T-helper 2 cell treated with Interferon-gamma antibody and Interleukin-4, amounts not matched to agents 5 μg/mL and 100 μg/mL, for 36 hours (primary cell): Measurements from ENCODE around the gene IGSF11.
A peak's percentile ranks its signal among the peaks of the same experiment; 100 is the strongest.
"Not testable (repeated sequence)": the region's sequence is repeated elsewhere in the genome, so short reads cannot be mapped to it uniquely, and the experiment has no call there.

ENCODE experiments used
- DNase-seq: peaks from one replicate; pipeline ENCODE4 v3.0.0; 2021; ENCODE audit warnings: low spot score
- H3K27ac Mint-ChIP-seq: one replicate; pipeline ENCODE4 v1.8.0; 2021; ENCODE audit warnings: mild to moderate bottlenecking, mixed read lengths
- H3K27me3 Mint-ChIP-seq: one replicate; pipeline ENCODE4 v1.8.0; 2021; ENCODE audit warnings: low read depth, mixed read lengths
- H3K36me3 Mint-ChIP-seq: one replicate; pipeline ENCODE4 v1.8.0; 2021; ENCODE audit warnings: low read depth, mixed read lengths
- H3K4me1 Mint-ChIP-seq: one replicate; pipeline ENCODE4 v1.8.0; 2021; ENCODE audit warnings: low read depth, mixed read lengths
- H3K4me3 Mint-ChIP-seq: one replicate; pipeline ENCODE4 v1.8.0; 2022; ENCODE audit warnings: mild to moderate bottlenecking, moderate library complexity, mixed read lengths
- H3K9me3 Mint-ChIP-seq: one replicate; pipeline ENCODE4 v1.8.0; 2021; ENCODE audit warnings: mixed read lengths

IGSF11 gene

GRCh38 chr3:118978393-118978758, 56.3 kb downstream of the IGSF11 start:
- no peak overlapping the region for H3K27ac Mint-ChIP-seq

GRCh38 chr3:118977671-118978392, 56.8 kb downstream of the IGSF11 start:
- H3K9me3 Mint-ChIP-seq = no peaks in the 10 kb centered on the region
- no peak overlapping the region for H3K27ac Mint-ChIP-seq
- H3K27me3 Mint-ChIP-seq = peaks cover 14% of the 10 kb centered on the region
- no peaks in the 10 kb centered on the region for H3K36me3 Mint-ChIP-seq
- no peak for DNase-seq
- no peak overlapping the region for H3K4me3 Mint-ChIP-seq
- H3K4me1 Mint-ChIP-seq = peaks cover 6% of the 10 kb centered on the region

More at GRCh38 chr3:118978393-118978758, 56.3 kb downstream of the IGSF11 start:
- no peak overlapping the region for H3K4me3 Mint-ChIP-seq
- no peak for DNase-seq
- peaks cover 14% of the 10 kb centered on the region for H3K27me3 Mint-ChIP-seq
- no peaks in the 10 kb centered on the region for H3K9me3 Mint-ChIP-seq
- no peaks in the 10 kb centered on the region for H3K36me3 Mint-ChIP-seq
- H3K4me1 Mint-ChIP-seq = peaks cover 6% of the 10 kb centered on the region

DNA sequence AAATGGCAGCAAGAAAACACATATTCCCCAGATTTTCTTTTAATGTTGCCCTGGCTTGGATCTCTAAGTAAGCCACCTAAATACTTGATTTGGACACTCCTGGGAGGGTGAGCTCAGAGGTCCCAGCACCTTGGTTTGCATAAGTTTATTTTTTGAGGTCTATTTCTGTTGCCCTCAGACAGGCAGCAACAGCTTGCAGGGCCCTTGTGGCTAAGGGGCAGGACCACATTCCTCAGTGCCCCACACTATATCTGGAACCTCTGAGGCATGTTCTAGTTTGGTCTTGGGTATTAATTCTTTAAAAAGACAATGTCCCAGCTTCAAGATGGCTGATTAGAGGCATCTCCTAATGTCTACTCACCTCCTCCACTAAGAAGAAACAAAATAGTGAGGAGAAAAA, 57.5 kb downstream of the IGSF11 start:
- Mint-ChIP-seq H3K4me1 (peaks cover 6% of the 10 kb centered on the region), H3K9me3 (no peaks in the 10 kb centered on the region), H3K27ac (no peak overlapping the region), H3K27me3 (peaks cover 14% of the 10 kb centered on the region), H3K36me3 (no peaks in the 10 kb centered on the region), H3K4me3 (no peak overlapping the region)
- no peak for DNase-seq

GRCh38 chr3:118975476-118975875, 59.2 kb downstream of the IGSF11 start:
- not testable (repeated sequence) for H3K4me3 Mint-ChIP-seq, DNase-seq, H3K4me1 Mint-ChIP-seq, H3K27ac Mint-ChIP-seq, H3K9me3 Mint-ChIP-seq, H3K36me3 Mint-ChIP-seq
- H3K27me3 Mint-ChIP-seq = peaks cover 13% of the 10 kb centered on the region

DNA sequence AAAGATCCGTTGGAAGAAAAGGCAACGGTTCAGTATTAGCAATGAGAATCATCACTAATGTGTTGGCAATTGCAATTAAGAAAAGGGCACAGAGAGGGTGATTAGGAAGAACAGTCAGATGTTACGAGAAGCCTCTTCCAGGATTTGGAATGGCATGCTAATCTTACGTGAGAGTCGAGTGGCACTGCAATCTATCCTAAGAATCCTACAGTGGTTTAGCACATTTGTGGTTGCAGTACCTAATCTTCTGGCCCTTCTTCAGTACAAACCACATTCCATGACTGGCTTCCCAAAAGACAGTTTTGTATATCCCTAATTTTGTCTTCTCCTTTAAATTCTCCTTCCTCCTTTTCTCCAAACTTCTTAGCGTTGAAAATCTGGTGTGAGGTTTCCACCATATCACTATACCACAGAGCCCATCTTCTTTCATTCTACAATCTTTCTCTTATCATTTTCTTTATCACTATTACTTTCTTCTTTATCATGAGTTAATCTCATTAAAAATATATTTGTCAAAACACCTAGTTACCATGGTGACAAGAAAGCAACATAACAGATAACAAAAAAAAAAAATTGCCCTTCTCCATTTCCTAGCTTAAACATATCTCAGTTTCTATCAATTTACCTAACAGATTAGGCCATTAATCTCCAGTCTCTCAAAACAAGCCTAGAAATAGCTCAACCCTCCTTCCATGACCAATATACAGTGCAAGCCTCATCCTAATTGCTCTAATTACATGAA, 60.1 kb downstream of the IGSF11 start:
- H3K27ac Mint-ChIP-seq = no peak overlapping the region
- peaks cover 18% of the 10 kb centered on the region for H3K27me3 Mint-ChIP-seq
- H3K4me3 Mint-ChIP-seq = no peak overlapping the region
- no peaks in the 10 kb centered on the region for H3K9me3 Mint-ChIP-seq
- DNase-seq = no peak
- H3K4me1 Mint-ChIP-seq = no peaks in the 10 kb centered on the region
- H3K36me3 Mint-ChIP-seq = no peaks in the 10 kb centered on the region

- Mint-ChIP-seq H3K9me3 (no peaks in the 10 kb centered on the region), H3K27ac (no peak overlapping the region), H3K27me3 (peaks cover 12% of the 10 kb centered on the region), H3K36me3 (no peaks in the 10 kb centered on the region), H3K4me1 (no peaks in the 10 kb centered on the region), H3K4me3 (no peak overlapping the region)
- no peak for DNase-seq
Measured at GRCh38 chr3:118973050-118973449, 61.6 kb downstream of the IGSF11 start.

GRCh38 chr3:118970819-118971218, 63.8 kb downstream of the IGSF11 start:
- Mint-ChIP-seq H3K4me1 (no peaks in the 10 kb centered on the region), H3K27ac (no peak overlapping the region), H3K9me3 (no peaks in the 10 kb centered on the region), H3K36me3 (no peaks in the 10 kb centered on the region), H3K27me3 (peaks cover 17% of the 10 kb centered on the region), H3K4me3 (no peak overlapping the region)
- DNase-seq = no peak

GRCh38 chr3:118968640-118969039, 66.0 kb downstream of the IGSF11 start:
- Mint-ChIP-seq H3K9me3 (no peaks in the 10 kb centered on the region), H3K27me3 (peaks cover 22% of the 10 kb centered on the region), H3K36me3 (no peaks in the 10 kb centered on the region), H3K4me1 (no peaks in the 10 kb centered on the region), H3K27ac (no peak overlapping the region), H3K4me3 (no peak overlapping the region)
- DNase-seq = no peak

- H3K36me3 Mint-ChIP-seq = no peaks in the 10 kb centered on the region
- H3K27ac Mint-ChIP-seq = no peak overlapping the region
- DNase-seq = no peak
- no peak overlapping the region for H3K4me3 Mint-ChIP-seq
- H3K27me3 Mint-ChIP-seq = peaks cover 25% of the 10 kb centered on the region
- no peaks in the 10 kb centered on the region for H3K9me3 Mint-ChIP-seq
- no peaks in the 10 kb centered on the region for H3K4me1 Mint-ChIP-seq
Measured at GRCh38 chr3:118968111-118968510, 66.5 kb downstream of the IGSF11 start.

DNA sequence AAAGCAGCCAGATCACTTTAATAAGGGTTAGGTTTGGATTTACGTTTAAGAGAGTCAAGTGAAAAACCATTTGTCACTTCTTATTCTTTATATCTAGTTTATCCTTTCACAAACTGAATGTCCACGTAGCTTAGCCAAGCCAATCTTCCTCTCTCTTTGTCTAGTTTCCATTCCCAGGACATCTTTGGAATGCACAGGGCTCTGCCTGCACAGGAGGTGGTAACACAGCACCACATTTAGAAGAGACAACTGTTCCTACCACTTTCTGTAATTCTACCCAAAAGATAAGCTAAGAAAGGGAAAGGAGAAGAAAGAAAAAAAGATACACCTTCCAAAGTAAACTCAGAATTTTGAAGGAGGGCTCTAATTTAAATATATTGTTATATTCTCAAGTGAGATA, 67.9 kb downstream of the IGSF11 start:
- Mint-ChIP-seq H3K36me3 (no peaks in the 10 kb centered on the region), H3K4me3 (no peak overlapping the region), H3K4me1 (no peaks in the 10 kb centered on the region), H3K27ac (no peak overlapping the region), H3K9me3 (no peaks in the 10 kb centered on the region), H3K27me3 (peaks cover 29% of the 10 kb centered on the region)
- no peak for DNase-seq

- no peaks in the 10 kb centered on the region for H3K9me3 Mint-ChIP-seq
Measured at GRCh38 chr3:118963711-118964110, 70.9 kb downstream of the IGSF11 start.

GRCh38 chr3:118960876-118961450, 73.7 kb downstream of the IGSF11 start:
- peaks cover 28% of the 10 kb centered on the region for H3K27me3 Mint-ChIP-seq
- no peak overlapping the region for H3K4me3 Mint-ChIP-seq
- peaks cover 12% of the 10 kb centered on the region for H3K4me1 Mint-ChIP-seq
- no peak for DNase-seq
- H3K36me3 Mint-ChIP-seq = no peaks in the 10 kb centered on the region
- no peaks in the 10 kb centered on the region for H3K9me3 Mint-ChIP-seq
- no peak overlapping the region for H3K27ac Mint-ChIP-seq

More at GRCh38 chr3:118963711-118964110, 70.9 kb downstream of the IGSF11 start:
- no peak for DNase-seq
- H3K4me3 Mint-ChIP-seq = no peak overlapping the region
- H3K27ac Mint-ChIP-seq = no peak overlapping the region
- H3K4me1 Mint-ChIP-seq = no peaks in the 10 kb centered on the region
- H3K36me3 Mint-ChIP-seq = no peaks in the 10 kb centered on the region
- peaks cover 33% of the 10 kb centered on the region for H3K27me3 Mint-ChIP-seq

DNA sequence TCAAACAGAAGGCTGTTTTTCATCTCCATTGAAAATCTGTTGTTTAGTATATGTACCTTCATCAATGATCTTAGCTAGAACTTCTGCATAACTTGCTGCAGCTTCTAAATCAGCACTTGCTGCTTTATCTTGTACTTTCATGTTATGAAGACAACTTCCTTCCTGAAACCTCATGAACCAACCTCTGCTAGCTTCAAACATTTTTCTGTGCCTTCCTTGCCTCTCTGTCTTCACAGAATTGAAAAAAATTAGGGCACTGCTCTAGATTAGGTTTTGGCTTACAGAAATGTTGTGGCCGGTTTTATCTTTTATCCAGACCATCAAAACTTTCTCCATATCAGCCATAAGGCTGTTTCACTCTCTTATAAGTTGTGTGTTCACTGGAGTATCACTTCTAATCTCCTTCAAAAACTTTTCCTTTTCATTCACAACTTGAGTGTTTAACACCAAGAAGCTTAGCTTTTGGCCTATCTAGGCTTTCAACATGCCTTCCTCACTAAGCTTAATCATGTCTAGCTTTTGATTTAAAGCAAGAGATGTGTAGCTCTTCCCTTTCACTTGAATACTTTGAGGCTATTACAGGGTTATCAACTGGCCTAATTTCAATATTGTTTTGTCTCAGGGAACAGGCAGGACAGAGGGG, 78.6 kb downstream of the IGSF11 start:
- H3K9me3 Mint-ChIP-seq = peaks cover 19% of the 10 kb centered on the region
- H3K27ac Mint-ChIP-seq = peak overlapping the region; percentile 32
- DNase-seq = no peak
- peaks cover 6% of the 10 kb centered on the region for H3K36me3 Mint-ChIP-seq
- H3K4me1 Mint-ChIP-seq = peaks cover 20% of the 10 kb centered on the region
- H3K27me3 Mint-ChIP-seq = peaks cover 29% of the 10 kb centered on the region
- peak overlapping the region; percentile 17 for H3K4me3 Mint-ChIP-seq

- Mint-ChIP-seq H3K9me3 (peaks cover 19% of the 10 kb centered on the region), H3K4me3 (no peak overlapping the region), H3K36me3 (peaks cover 6% of the 10 kb centered on the region), H3K4me1 (peaks cover 27% of the 10 kb centered on the region), H3K27me3 (peaks cover 30% of the 10 kb centered on the region), H3K27ac (no peak overlapping the region)
- no peak for DNase-seq
Measured at GRCh38 chr3:118951089-118951488, 83.6 kb downstream of the IGSF11 start.
